Ovary (tissue), 3 donors: ENCODE results near the gene SLCO1B3.

Experiments
- POLR2A ChIP-seq: fragments of 450-650 bp; IDR thresholded peaks from one replicate; pipeline ENCODE4 v1.6.1; 2017; ENCODE audit warnings: antibody characterized with exemption, mild to moderate bottlenecking, moderate library complexity
- TF ChIP-seq, protein P1 (sequence below), 3 donors: fragments of 450-650 bp in 2 of 3; fragments of 200-600 bp in 1 of 3; IDR thresholded peaks; one replicate each; pipeline versions ENCODE4 v1.5.1 to v1.8.0; 2016 to 2022; ENCODE audit warnings: antibody characterized with exemption in 3 of 3, mild to moderate bottlenecking in 1 of 3
- donor health status: DM: no; HTN: no; CAD: no.

DNA sequence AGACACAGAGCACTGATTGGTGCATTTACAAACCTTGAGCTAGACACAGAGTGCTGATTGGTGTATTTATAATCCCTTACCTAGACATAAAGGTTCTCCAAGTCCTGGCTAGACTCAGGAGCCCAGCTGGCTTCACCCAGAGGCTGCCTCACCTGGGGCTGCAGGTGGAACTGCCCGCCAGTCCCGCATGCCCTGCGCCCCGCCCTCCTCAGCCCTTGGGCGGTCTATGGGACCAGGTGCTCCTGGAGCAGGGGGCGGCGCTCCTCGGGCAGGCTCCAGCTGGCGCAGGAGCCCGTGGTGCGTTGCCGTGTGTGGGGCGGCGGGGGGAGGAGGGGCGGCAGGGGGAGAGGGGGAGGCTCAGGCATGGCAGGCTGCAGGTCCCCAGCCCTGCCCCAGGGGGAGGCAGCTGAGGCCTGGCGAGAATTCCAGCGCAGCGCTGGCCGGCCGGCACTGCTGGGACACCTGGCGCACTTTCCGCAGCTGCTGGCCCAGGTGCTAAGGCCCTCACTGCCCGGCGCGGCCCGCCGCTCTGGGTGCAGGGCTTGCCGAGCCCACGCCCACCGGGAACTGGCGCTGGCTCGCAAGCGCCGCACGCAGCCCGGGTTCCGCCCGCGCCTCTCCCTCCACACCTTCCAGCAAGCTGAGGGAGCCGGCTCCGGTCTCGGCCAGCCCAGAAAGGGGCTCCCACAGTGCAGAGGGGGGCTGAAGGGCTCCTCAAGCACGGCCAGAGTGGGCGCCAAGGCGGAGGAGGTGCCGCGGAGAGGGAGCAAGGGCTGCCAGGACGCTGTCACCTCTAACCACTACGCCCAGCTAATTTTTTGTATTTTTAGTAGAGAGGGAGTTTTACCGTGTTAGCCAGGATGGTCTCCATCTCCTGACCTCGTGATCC lies 3.1 kb upstream of the SLCO1B3 start:
- TF ChIP-seq, protein P1, sequence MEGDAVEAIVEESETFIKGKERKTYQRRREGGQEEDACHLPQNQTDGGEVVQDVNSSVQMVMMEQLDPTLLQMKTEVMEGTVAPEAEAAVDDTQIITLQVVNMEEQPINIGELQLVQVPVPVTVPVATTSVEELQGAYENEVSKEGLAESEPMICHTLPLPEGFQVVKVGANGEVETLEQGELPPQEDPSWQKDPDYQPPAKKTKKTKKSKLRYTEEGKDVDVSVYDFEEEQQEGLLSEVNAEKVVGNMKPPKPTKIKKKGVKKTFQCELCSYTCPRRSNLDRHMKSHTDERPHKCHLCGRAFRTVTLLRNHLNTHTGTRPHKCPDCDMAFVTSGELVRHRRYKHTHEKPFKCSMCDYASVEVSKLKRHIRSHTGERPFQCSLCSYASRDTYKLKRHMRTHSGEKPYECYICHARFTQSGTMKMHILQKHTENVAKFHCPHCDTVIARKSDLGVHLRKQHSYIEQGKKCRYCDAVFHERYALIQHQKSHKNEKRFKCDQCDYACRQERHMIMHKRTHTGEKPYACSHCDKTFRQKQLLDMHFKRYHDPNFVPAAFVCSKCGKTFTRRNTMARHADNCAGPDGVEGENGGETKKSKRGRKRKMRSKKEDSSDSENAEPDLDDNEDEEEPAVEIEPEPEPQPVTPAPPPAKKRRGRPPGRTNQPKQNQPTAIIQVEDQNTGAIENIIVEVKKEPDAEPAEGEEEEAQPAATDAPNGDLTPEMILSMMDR (IDR thresholded peaks at IDR 0.05): no peak
- TF ChIP-seq POLR2A: no peak
